Endodermal cell (in vitro differentiated cells): ENCODE results near the gene RTN1. TPM values are rescaled to one million over a fixed set of nuclear protein-coding genes. Genes with fewer than 3 reads are reported as not detected.

Experiments used
- DNase-seq: peaks from one replicate; pipeline ENCODE4 v3.0.0-alpha.2; 2017
- H3K27ac ChIP-seq: 2 replicates; pipeline ENCODE4 v1.5.1; 2013; ENCODE audit warnings: mild to moderate bottlenecking, low read depth, low read length, moderate library complexity
- H3K27me3 ChIP-seq: 2 replicates; pipeline ENCODE4 v1.6.1; 2013; ENCODE audit warnings: mild to moderate bottlenecking, low read length, moderate library complexity; ENCODE audit not compliant: insufficient read depth, control insufficient read depth, poor library complexity, severe bottlenecking
- H3K36me3 ChIP-seq: 2 replicates; pipeline ENCODE4 v1.7.0; 2013; ENCODE audit warnings: mild to moderate bottlenecking, low read length, moderate library complexity; ENCODE audit not compliant: control insufficient read depth, insufficient read depth
- H3K4me1 ChIP-seq: one replicate; pipeline ENCODE4 v1.7.0; 2013; ENCODE audit warnings: low read length; ENCODE audit not compliant: control insufficient read depth, insufficient read depth
- H3K4me3 ChIP-seq: 2 replicates; pipeline ENCODE4 v1.5.1; 2013; ENCODE audit warnings: mild to moderate bottlenecking, low read length, moderate library complexity
- H3K9ac ChIP-seq: 2 replicates; pipeline ENCODE4 v1.6.1; 2013; ENCODE audit warnings: mild to moderate bottlenecking, low read length, moderate library complexity; ENCODE audit not compliant: poor library complexity, severe bottlenecking; ENCODE audit errors: extremely low read depth
- H3K9me3 ChIP-seq: 2 replicates; pipeline ENCODE4 v1.6.1; 2013; ENCODE audit warnings: mild to moderate bottlenecking, low read length, moderate library complexity; ENCODE audit not compliant: control insufficient read depth
- H3K27ac Mint-ChIP-seq: 2 replicates; pipeline ENCODE4 v1.8.0; 2020; ENCODE audit warnings: mixed read lengths
- H3K27me3 Mint-ChIP-seq: 2 replicates; pipeline ENCODE4 v1.8.0; 2021; ENCODE audit warnings: mild to moderate bottlenecking, mixed read lengths; ENCODE audit not compliant: insufficient read depth
- H3K36me3 Mint-ChIP-seq: 2 replicates; pipeline ENCODE4 v1.8.0; 2020; ENCODE audit warnings: low read depth, mixed read lengths
- H3K4me1 Mint-ChIP-seq: 2 replicates; pipeline ENCODE4 v1.8.0; 2020; ENCODE audit warnings: mixed read lengths
- H3K4me3 Mint-ChIP-seq: 2 replicates; pipeline ENCODE4 v1.8.0; 2020; ENCODE audit warnings: mild to moderate bottlenecking, moderate library complexity, mixed read lengths
- H3K9me3 Mint-ChIP-seq: 2 replicates; pipeline ENCODE4 v1.8.0; 2020; ENCODE audit warnings: mild to moderate bottlenecking, mixed read lengths
- CTCF ChIP-seq: fragments of 200-600 bp; sonication (generic); conservative IDR thresholded peaks from 2 replicates; pipeline ENCODE4 v1.5.0; 2021; ENCODE audit warnings: antibody characterized with exemption, mild to moderate bottlenecking
- WGBS, 2 experiments: methylation state at CpG; one replicate each; pipeline versions ENCODE4 v1.1.5 to v1.1.7; 2013; ENCODE audit warnings: missing lambda C conversion rate in 2 of 2, mixed read lengths in 1 of 2; ENCODE audit not compliant: insufficient coverage in 1 of 2, insufficient read length in 1 of 2; 5-methylcytosine and 5-hydroxymethylcytosine counted together
- long read RNA-seq, 4 experiments: library from polyadenylated mRNA in 2 of 4; library from RNA in 1 of 4; library from capped mRNA in 1 of 4; stranded (forward) in 3 of 4; unstranded in 1 of 4; transcript quantifications; one replicate each; pipeline ENCODE4 v2.0.0, GENCODE V29; 2020 to 2021; ENCODE audit warnings: inconsistent platforms in 1 of 4
- polyA plus RNA-seq, 2 experiments: library from polyadenylated mRNA; stranded (reverse); fragments of 50-300 nt; gene quantifications; one replicate each; pipeline ENCODE4 v1.2.3, GENCODE V29; 2013
- total RNA-seq, 2 donors: library from RNA; stranded (reverse); fragmentation: NEBNext Ultra II Directional in 1 of 2; extraction: Animal tissue kit (Norgen Biotek cat#: 25700) in 1 of 2; gene quantifications; 2 replicates in 1 of 2; 3 replicates in 1 of 2; pipeline ENCODE4 v1.2.1, GENCODE V29; 2021

Gene RTN1, protein sequence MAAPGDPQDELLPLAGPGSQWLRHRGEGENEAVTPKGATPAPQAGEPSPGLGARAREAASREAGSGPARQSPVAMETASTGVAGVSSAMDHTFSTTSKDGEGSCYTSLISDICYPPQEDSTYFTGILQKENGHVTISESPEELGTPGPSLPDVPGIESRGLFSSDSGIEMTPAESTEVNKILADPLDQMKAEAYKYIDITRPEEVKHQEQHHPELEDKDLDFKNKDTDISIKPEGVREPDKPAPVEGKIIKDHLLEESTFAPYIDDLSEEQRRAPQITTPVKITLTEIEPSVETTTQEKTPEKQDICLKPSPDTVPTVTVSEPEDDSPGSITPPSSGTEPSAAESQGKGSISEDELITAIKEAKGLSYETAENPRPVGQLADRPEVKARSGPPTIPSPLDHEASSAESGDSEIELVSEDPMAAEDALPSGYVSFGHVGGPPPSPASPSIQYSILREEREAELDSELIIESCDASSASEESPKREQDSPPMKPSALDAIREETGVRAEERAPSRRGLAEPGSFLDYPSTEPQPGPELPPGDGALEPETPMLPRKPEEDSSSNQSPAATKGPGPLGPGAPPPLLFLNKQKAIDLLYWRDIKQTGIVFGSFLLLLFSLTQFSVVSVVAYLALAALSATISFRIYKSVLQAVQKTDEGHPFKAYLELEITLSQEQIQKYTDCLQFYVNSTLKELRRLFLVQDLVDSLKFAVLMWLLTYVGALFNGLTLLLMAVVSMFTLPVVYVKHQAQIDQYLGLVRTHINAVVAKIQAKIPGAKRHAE
- 1 to 10 TPM; 5.5 to 5.9 TPM for total RNA-seq
- 35.0 TPM for polyA plus RNA-seq (2013, experiment 1 of 2)
- 25.6 TPM for polyA plus RNA-seq (2013, experiment 2 of 2)
- long read RNA-seq, experiment 1, partial matches to known transcripts = 2 of 5 reads
- long read RNA-seq, experiment 1, other reads (novel, unspliced or antisense) = 0 of 5 reads
- long read RNA-seq, experiment 2, transcript RTN1-201 (9 exons, 3,435 nt) = major isoform, 13 of 18 reads
- long read RNA-seq, experiment 2, partial matches to known transcripts = 0 of 18 reads
- long read RNA-seq, experiment 2, other reads (novel, unspliced or antisense) = 2 of 18 reads
- long read RNA-seq, experiment 3, partial matches to known transcripts = 2 of 7 reads
- long read RNA-seq, experiment 3, other reads (novel, unspliced or antisense) = 2 of 7 reads
- long read RNA-seq, experiment 4, partial matches to known transcripts = 0 of 4 reads
- long read RNA-seq, experiment 4, other reads (novel, unspliced or antisense) = 0 of 4 reads

GRCh38 chr14:59870277-59871165 lies at the start of gene RTN1:
RTN1 (minus strand) TSS chr14:59870776; CDS start chr14:59870630, 146 bp downstream.
- peak within 1 kb of the TSS; percentile 84 for H3K4me3 ChIP-seq
- peak; percentile 17 for TF ChIP-seq CTCF
- Mint-ChIP-seq H3K4me3 (peak within 1 kb of the TSS; percentile 75), H3K9me3 (no peaks in the 10 kb centered on the region), H3K36me3 (no peaks in the 10 kb centered on the region), H3K4me1 (peaks cover 7% of the 10 kb centered on the region), H3K27me3 (peaks cover 90% of the 10 kb centered on the region), H3K27ac (no peak within 1 kb of the TSS)
- H3K27me3 ChIP-seq = peaks cover 73% of the 10 kb centered on the region
- no peak within 1 kb of the TSS for H3K9ac ChIP-seq
- DNase-seq = peak; percentile 90
- no peaks in the 10 kb centered on the region for H3K4me1 ChIP-seq
- 0 to 1% methylated on average over 30 to 84 of the region's 84 CpGs for WGBS, 2 experiments
- no peaks in the 10 kb centered on the region for H3K36me3 ChIP-seq
- H3K9me3 ChIP-seq = no peaks in the 10 kb centered on the region
- no peak within 1 kb of the TSS for H3K27ac ChIP-seq

GRCh38 chr14:59920378-59920683 lies 49.8 kb upstream of the RTN1 start:
- H3K4me1 Mint-ChIP-seq = peaks cover 8% of the 10 kb centered on the region
- 75% methylated on average over 1 of the region's 1 CpG; no CpG with 5 or more reads in 1 of the 2 experiments for WGBS, 2 experiments
- no peaks in the 10 kb centered on the region for H3K9me3 Mint-ChIP-seq
- H3K27me3 Mint-ChIP-seq = no peaks in the 10 kb centered on the region
- Histone ChIP-seq H3K27ac (peak overlapping the region; percentile 85), H3K4me3 (peak overlapping the region; percentile 97), H3K27me3 (no peaks in the 10 kb centered on the region), H3K36me3 (peaks cover 12% of the 10 kb centered on the region), H3K9ac (peak overlapping the region; percentile 64), H3K4me1 (peaks cover 6% of the 10 kb centered on the region), H3K9me3 (no peaks in the 10 kb centered on the region)
- H3K36me3 Mint-ChIP-seq = peaks cover 6% of the 10 kb centered on the region
- peak overlapping the region; percentile 69 for H3K4me3 Mint-ChIP-seq
- no peak for DNase-seq
- H3K27ac Mint-ChIP-seq = peak overlapping the region; percentile 95
- no peak for TF ChIP-seq CTCF
